SK-N-MC (cell line): ENCODE measurements around the gene BCDIN3D.

ENCODE experiments used
- EZH2 ChIP-seq: fragments of 200-600 bp; sonication (generic); IDR thresholded peaks from one replicate; pipeline ENCODE4 v1.6.1; 2017; ENCODE audit warnings: antibody characterized with exemption
- POLR2AphosphoS5 ChIP-seq: IDR thresholded peaks from 2 replicates; pipeline ENCODE4 v1.6.1; 2012; ENCODE audit warnings: mild to moderate bottlenecking, low read depth, low read length, borderline replicate concordance

GRCh38 chr12:49824416-49824815, 18.5 kb downstream of the BCDIN3D start:
- no peak for TF ChIP-seq EZH2
- TF ChIP-seq POLR2AphosphoS5 = no peak
